ENCODE data around the gene PGA4. TPM values are rescaled to one million over a fixed set of nuclear protein-coding genes. Genes with fewer than 3 reads are reported as not detected.
"Not testable (repeated sequence)": the region's sequence is repeated elsewhere in the genome, so short reads cannot be mapped to it uniquely, and the experiment has no call there.

PGA4 gene
- total RNA-seq: not detected in 2 replicates

DNA sequence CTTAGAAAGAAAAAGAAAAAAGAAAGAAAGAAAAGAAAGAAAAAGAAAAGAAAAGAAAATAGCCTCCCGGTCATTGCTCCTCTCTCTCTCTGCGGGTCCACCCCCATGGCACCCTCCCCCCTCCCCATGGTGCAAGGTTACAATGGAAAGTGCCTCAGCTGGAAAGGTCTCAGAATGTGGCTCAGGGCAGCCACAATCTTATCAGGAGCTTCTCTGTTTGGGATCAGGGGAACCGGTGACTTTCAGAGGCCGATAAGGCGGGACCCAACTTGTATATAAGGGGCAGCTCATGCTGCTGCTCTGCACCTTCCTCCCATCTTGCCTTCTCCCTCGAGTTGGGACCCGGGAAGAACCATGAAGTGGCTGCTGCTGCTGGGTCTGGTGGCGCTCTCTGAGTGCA is at the start of gene PGA4:
TSS of gene PGA4 (plus strand) at position 301 of the 400 bp plus-strand sequence. CDS start at position 355, 54 bp downstream.
- DNase-seq (ENCODE audit: low read depth in 2 of 2): not testable (repeated sequence)

DNA sequence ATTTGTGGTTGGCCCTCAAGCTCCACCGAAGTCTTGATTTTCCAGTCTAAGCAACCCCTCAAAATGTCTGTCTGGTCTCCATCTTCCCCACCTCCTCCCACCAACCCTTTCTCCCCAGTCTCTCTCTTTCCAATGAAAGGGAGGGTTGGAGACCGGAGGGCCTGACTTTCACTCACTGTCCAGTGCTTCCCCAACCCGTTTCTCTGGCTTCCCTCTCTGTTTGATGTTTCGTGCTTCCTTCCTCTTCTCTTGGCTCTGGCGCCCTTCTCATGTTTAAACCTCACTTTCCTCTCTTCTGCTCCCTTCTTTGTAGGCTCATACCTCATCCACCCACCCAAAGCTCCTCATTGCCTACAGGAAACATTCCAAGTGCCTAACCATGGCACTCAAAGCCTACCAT is 49.8 kb upstream of the PGA4 start:
- DNase-seq (ENCODE audit: low read depth in 2 of 2): no peak

DNA sequence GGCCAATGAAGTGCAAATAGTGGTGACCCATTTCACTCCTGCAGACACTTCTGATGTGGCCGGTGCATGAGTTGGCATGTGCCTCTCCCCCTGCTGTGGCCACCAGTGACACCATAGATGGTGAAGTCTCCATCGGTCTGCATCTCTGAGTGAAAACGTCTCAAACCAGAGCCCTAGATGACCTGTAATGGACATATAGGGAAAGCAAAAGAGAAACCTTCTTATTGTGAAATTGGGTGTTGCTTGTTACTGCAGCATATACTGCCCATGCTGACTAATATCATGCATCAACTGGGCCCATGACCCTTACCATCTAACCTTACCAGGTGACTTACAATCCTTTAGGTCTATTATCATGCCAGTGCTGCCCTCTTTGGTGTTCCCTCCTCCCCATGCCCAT is 49.3 kb upstream of the PGA4 start:
- DNase-seq (ENCODE audit: low read depth in 2 of 2): no peak

DNA sequence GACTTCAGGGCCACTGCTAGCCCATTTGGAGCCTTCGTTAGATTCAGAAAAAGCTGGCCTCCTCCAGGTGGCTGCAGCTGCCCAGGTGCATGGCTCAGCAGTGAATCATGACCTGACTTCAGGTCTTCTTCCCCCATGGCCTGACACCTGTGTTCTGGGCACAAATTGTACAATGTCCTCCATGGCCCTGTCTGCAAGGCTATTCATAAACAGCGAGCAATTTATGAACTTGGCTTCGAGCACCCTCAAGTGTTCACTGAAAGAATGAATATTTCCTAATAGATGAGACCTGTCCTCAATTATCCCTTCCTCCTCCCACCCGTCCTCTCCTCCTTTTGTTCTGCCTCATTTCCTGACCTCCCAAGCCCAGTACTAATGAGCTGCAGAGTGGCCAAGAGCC is 48.7 kb upstream of the PGA4 start:
- DNase-seq (ENCODE audit: low read depth in 2 of 2): peak; percentile 39 to 40

DNA sequence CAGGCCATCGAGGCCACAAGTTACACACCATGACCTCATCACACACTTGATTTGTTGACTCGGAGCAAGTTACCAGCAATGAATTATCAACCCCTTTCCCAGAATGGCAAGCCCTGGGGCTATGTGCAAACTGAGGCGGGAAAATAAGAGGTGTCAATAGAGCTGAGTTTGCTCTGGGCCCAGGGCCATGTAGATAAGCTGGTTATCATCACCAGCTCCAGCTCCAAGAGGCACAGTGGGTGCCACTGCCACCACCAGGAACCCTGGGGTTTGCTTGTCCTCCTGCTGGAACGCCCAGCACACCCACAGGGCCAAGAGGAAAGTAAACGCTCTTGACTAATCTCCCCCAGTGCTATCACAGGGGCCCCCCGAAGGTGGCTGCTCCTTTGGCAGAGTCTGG is 47.9 kb upstream of the PGA4 start:
- DNase-seq (ENCODE audit: low read depth in 2 of 2): no peak

DNA sequence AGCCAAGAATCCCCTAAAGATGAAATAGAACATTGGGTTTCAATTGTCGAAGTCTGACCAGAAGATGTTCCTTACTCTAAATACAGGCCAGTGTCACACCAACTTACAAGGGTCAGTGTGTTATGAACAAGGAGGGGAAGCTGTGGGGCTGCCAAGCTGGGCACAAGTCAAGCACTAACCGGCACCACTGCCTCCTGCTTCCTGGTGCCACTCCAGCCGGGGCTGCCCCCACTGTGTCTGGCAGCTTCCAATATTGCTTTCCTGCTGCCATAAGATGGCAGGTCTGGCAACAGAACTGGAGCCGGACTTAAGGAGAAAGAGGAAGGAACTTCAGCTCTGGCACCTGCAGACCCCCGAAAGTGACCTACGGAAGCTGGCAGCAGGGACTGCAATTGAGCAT is 47.2 kb upstream of the PGA4 start:
- no peak for DNase-seq (ENCODE audit: low read depth in 2 of 2)

DNA sequence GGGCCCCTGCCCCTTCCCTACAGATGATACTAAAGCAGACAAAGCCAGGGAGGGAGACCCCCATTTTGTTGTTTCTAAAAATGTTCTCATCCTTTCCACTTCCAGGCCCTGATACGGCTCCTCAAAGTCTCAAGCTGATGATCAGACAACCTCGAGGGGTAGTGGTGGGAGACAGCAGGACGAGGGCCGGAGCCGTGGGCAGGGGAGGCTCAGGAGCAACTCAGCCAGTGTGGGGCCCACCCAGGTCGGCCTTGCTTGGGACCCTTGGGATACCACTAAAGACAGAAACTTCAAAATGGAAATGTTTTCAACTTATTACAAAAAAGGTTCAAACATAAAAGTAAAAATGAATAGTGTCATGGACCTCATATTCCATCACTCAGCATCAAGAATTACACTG is 45.7 kb upstream of the PGA4 start:
- DNase-seq (ENCODE audit: low read depth in 2 of 2): no peak

DNA sequence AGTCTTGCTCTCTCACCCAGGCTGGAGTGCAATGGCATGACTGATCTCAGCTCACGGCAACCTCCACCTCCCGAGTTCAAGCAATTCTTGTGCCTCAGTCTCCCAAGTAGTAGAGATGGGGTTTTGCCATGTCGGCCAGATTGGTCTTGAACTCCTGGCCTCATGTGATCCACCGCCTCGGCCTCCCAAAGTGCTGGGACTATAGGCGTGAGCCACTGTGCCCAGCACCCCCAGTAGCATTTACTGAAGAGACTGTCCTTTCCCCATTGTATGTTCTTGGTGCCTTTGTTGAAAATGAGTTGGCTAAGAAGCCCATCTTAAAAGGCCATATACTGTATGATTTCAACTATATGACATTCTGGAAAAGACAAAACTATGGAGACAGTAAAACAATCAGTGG is 41.9 kb upstream of the PGA4 start:
- DNase-seq (ENCODE audit: low read depth in 2 of 2): not testable (repeated sequence)

DNA sequence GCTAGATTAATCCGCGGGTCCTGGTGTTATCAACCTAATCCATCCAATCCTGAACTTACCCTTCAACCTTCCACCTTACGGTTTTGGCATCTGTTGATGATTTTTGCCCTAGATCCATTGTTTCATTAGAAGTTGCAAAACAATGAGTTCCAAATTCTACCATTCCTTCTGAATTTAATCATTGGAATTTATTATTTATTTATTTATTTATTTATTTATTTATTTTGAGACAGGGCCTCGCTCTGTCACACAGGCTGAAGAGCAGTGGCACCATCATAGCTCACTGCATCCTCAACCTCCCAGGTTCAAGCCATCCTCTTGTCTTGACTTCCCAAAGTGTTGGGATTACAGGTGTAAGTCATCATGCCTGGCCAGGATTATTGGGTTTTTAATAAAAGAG is 40.7 kb upstream of the PGA4 start:
- DNase-seq (ENCODE audit: low read depth in 2 of 2): no peak

DNA sequence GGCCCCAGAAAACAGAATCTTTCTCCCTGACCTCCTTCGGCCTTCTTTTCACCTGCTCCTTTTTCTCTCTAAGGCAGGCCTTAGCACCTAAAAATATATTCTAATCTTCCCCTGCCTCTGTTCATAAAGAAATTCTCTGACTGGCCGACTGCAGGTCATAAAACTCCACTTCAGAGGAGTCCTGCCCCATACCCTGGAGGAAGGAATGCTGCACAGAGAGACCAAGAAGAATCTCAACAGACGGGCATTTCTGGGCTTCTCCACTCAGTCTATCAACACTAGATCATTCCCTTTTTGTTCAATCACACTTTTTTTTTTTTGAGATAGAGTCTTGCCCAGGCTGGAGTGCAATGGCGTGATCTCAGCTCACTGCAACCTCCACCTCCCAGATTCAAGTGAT is 38.5 kb upstream of the PGA4 start:
- no peak for DNase-seq (ENCODE audit: low read depth in 2 of 2)

DNA sequence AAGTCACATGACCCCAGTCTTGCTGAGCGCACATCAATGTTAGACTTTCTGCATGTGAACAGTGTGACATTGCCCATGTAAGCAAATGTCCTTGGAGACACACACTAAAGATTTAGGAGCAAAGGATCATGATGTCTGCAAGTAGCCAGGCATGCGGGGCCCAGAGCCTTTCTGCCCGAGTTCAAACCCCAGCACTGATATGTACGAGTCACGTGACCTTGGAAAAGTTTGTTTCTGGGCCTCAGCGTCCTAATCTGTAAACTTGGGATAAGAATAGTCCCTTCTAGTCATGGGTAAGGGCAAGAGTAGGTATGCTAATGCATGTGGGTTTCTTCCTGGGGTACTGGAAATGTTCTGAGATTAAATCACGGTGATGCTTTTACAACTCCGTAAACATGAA is 35.6 kb upstream of the PGA4 start:
- DNase-seq (ENCODE audit: low read depth in 2 of 2): no peak

DNA sequence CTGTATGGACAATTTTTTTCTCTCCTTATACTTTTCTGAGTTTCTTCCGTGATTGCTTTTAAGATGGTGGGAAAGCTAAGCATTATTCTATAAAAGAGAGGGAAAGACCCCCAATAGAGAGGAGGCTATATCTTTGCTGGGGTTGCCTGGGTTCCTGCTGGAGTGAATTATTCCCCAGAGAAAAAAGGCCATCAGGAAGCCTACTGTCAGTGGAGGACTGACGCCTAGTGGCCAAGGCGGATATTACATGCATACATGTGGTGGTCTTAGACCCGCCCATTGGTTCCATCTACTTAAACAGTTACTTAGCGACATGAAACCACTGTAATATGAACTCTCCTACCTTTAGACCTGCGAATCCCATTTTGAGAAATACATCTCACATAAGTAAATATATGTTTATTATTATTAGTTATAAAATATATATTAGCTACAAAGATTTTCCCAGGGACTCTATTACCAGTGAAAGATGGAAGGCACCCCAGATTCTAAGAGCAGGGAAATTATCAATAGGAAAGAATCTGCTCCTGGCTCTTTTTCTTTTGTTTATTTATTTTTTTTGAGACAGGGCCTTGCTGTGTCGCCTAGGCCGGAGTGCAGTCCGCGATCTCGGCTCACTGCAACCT is 34.5 kb upstream of the PGA4 start:
- peak; percentile 80 to 86 for DNase-seq (ENCODE audit: low read depth in 2 of 2)

DNA sequence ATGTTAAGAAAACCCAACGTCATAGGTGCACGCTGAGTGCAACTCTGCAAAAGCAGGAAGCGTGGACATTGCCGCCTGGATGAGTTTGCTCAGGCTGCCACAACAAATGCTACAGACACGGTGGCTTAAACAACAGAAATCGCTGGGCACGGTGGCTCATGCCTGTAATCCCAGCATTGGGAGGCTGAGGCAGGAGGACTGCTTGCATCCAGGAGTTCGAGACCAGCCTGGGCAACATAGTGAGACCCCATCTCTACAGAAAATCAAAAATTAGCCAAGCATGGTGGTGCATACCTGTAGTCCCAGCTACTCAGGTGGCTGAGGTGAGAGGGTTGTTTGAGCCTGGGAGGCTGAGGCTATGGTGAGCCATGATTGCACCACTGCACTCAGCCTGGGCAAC is 32.2 kb upstream of the PGA4 start:
- no peak for DNase-seq (ENCODE audit: low read depth in 2 of 2)

DNA sequence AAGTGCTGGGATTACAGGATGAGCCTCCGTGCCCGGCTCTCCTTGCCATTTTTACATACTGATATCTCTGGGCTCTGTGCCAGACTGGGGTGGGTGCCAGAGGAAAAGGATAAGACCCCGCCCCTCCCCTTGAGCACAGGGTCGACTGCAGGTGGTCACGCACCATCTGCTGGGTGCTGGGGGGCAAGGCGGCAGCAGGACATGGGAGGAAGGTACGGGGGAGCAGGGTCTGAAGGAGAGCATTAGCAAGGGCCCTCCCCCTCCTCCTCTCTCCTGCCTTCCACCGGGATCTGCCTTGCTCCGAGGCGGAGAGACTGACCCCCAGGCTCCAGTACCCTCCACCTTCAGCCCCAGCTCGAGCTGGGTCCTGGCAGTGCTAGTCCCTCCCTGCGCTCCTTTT is 28.6 kb upstream of the PGA4 start:
- no peak for DNase-seq (ENCODE audit: low read depth in 2 of 2)

DNA sequence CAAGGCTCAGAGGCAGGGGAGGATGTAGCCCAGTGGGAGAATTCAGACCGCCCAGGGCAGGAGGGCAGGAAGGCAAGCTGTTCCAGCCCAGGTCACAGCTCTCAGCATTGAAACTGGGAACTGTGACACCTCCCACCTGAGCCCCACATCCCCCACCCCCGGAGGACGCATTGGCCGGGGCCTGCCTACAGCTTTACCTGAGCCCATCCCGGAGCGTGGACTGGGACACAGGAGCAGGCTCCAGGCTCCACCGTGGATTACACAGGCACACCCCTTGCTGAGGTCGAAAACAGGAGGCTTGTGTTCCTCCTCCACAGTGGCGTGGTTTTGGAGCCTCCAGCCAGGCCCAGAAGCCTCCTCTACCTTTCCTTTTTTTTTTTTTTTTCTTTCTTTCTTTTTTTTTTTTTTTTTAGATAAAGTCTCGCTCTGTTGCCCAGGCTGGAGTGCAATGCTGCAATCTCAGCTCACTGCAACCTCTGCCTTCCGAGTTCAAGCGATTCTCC is 27.9 kb upstream of the PGA4 start:
- DNase-seq (ENCODE audit: low read depth in 2 of 2): no peak

DNA sequence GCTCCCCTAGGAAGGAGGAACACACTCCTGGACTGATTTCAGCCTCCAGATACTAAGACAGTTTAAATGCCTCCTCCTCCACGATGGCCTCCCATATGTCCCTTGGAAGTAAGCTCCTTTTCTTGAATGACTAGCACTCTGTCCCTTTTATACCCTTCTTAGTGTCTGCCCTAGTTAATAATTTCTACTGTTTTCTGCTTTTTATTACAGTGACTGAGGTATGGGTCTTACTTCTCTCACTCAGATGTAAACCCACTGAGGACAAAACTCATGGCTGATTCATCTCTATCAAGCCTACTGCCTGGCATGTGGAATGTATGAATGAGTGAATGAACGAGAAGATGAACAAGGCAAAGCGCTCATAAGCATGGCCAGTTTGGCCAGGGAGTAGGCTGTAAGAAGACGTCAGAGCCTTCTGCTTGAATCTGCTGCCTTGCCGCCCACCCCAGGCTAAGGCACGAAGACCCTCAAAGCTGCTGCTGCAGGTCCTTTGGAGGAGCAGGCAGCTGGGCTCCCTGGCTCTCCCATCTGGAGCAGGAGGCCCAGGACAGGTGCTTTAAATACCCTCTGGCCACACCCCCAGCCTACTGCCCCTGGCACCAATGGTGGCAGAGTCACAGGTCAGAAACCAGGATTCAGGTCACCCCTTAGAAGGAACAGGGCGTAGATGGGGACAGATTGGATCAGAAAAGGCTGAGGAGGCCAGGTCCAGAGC is 27.0 kb upstream of the PGA4 start:
- DNase-seq (ENCODE audit: low read depth in 2 of 2): no peak

DNA sequence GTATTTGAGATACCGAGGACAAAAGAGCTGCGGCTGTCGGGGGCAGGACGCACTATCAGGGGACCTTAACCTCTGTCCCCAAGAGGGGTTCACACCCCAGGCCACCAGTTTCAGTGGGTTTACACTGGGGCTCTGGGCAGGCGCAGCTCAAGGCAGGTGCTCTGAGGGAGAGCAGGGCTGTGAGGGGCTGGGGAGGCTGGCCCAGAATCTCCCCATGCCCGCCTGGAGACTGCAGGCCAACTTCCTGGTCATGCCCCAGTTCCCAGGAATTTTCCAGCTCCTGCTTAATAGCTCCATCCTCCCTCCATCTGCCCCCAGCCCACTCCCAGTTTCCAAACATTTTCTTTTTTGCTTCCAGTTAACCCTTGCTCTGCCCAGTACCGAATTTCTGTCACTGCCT is 26.4 kb upstream of the PGA4 start:
- DNase-seq (ENCODE audit: low read depth in 2 of 2): no peak

DNA sequence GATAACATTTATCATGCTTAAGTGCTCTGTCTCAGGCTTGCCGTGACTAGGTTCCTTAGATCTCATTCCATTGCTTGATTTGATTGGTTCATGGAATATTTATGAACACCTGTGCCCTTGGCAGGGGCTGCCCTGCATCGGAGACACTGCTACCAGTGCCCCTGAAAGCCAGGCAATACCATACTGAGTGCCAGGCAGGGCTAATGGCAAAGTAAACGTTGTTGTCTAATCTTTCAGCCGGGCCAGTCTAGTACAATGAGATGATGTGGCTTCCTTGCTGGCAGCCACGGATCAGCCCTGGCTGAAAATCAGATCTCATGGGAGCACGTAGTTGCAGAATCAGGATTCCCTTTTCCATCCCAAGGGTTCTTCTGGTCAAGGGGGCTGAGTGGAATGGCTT is 23.8 kb upstream of the PGA4 start:
- no peak for DNase-seq (ENCODE audit: low read depth in 2 of 2)

DNA sequence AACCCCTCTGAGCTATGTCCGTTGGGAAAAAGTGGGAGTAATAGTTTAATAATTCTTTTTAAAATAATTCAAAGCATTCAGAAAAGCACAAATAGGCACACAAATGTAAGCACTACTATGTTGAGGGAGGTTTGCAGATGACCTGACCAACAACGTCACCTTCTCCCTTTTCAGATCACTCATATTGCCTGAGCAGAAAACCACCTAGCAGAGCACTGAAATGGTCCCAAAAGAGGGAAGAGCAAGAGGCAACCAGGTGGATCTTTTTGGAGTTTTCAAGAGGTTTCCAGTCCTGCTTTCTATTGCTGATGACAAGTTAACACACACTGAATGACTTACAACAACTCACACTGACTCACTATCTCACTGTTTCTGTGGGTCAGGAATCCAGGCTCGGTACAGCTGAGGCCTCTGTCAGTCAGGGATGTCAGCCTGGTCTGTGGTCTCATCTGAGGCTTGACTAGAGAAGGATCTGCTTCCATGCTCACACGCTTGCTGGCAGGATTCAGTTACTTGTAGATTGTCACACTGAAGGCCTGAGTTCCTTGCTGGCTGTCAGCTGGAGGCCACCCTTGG is 23.1 kb upstream of the PGA4 start:
- DNase-seq (ENCODE audit: low read depth in 2 of 2): no peak

DNA sequence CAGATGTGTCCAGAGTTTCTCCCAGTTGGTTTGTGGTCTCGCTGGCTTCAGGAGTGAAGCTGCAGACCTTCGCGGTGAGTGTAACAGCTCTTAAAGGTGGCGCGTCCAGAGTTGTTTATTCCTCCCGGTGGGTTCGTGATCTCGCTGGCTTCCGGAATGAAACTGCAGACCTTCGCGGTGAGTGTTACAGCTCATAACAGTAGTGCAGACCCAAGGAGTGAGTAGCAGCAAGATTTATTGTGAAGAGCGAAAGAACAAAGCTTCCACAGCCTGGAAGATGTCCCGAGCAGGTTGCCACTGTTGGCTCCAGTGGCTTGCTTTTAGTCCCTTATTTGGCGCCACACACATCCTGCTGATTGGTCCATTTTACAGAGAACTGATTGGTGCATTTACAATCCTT is 20.7 kb upstream of the PGA4 start:
- no peak for DNase-seq (ENCODE audit: low read depth in 2 of 2)

DNA sequence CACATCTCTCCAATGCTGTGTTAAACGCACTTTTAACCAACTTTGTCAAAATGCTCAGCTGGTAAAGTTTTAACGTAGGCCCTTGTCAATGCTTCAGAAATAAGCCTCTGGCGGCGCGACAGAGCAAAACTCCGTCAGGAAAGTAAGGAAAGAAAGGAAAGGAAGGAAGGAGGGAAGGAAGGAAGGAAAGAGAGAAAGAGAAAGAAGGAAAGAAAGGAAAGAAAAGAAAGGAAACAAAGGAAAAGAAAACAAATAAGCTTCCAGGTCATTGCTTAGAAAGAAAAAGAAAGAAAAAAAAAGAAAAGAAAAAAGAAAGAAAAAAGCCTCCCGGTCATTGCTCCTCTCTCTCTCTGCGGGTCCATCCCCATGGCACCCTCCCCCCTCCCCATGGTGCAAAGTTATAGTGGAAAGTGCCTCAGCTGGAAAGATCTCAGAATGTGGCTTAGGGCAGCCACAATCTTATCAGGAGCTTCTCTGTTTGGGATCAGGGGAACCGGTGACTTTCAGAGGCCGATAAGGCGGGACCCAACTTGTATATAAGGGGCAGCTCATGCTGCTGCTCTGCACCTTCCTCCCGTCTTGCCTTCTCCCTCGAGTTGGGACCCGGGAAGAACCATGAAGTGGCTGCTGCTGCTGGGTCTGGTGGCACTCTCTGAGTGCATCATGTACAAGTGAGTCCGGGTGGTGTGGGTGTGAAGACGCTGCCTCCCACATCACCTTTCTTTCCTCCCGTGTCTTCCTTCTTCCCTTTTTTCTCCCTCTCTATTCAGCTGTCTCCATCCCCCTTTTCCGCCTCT is 19.0 kb upstream of the PGA4 start, which contains the start of gene PGA3:
TSS of gene PGA3 (plus strand) at position 566 of the 797 bp plus-strand sequence. CDS start at position 616, 50 bp downstream.
- not testable (repeated sequence) for DNase-seq (ENCODE audit: low read depth in 2 of 2)

DNA sequence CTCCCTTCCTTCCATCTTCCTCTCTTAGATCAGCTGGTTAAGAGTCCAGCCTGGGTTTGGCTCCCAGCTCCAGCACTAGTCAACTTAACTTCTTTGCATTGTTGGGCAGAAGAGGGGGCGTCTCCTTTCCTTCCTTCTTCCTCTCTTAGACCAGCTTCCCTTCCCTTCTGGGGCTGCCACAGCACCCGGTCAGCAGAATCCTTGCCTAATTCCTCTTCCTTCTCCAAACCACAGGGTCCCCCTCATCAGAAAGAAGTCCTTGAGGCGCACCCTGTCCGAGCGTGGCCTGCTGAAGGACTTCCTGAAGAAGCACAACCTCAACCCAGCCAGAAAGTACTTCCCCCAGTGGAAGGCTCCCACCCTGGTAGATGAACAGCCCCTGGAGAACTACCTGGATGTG is 18.3 kb upstream of the PGA4 start:
- not testable (repeated sequence) for DNase-seq (ENCODE audit: low read depth in 2 of 2)
